Activated CD4-positive, CD25-positive, alpha-beta regulatory T cell treated with anti-CD3 and anti-CD28 coated beads, Interleukin-2, amount 50 U/mL, for 72 hours (primary cell): ENCODE results near the gene TMEM179.
"Not testable (repeated sequence)": the region's sequence is repeated elsewhere in the genome, so short reads cannot be mapped to it uniquely, and the experiment has no call there.

ENCODE experiments used
- DNase-seq: peaks from one replicate; pipeline ENCODE4 v3.0.0; 2021

The TMEM179 gene

GRCh38 chr14:104604458-104605449, at the start of gene TMEM179:
TSS of gene TMEM179 (minus strand) at chr14:104604772. CDS start at chr14:104604741, 31 bp downstream.
- no peak for DNase-seq

GRCh38 chr14:104654119-104654518, 49.5 kb upstream of the TMEM179 start:
- no peak for DNase-seq

- not testable (repeated sequence) for DNase-seq
Observed at GRCh38 chr14:104653130-104653920, 48.8 kb upstream of the TMEM179 start.

- no peak for DNase-seq
Observed at GRCh38 chr14:104652386-104652785, 47.8 kb upstream of the TMEM179 start.

- DNase-seq = no peak
Observed at GRCh38 chr14:104651876-104652260, 47.3 kb upstream of the TMEM179 start.

GRCh38 chr14:104650981-104651875, 46.7 kb upstream of the TMEM179 start:
- DNase-seq = no peak

GRCh38 chr14:104650057-104650980, 45.7 kb upstream of the TMEM179 start:
- peak; percentile 72 for DNase-seq

- no peak for DNase-seq
Observed at GRCh38 chr14:104647467-104648043, 43.0 kb upstream of the TMEM179 start.

GRCh38 chr14:104644656-104645378, 40.2 kb upstream of the TMEM179 start:
- no peak for DNase-seq

- DNase-seq = no peak
Observed at GRCh38 chr14:104644091-104644635, 39.6 kb upstream of the TMEM179 start.

- no peak for DNase-seq
Observed at GRCh38 chr14:104643306-104643705, 38.7 kb upstream of the TMEM179 start.

GRCh38 chr14:104642540-104642868, 37.9 kb upstream of the TMEM179 start:
- DNase-seq = no peak

GRCh38 chr14:104641753-104642539, 37.4 kb upstream of the TMEM179 start:
- DNase-seq = no peak

GRCh38 chr14:104640681-104641080, 36.1 kb upstream of the TMEM179 start:
- DNase-seq = no peak

- DNase-seq = peak; percentile 59
Observed at GRCh38 chr14:104639885-104640548, 35.4 kb upstream of the TMEM179 start.

- no peak for DNase-seq
Observed at GRCh38 chr14:104639471-104639870, 34.9 kb upstream of the TMEM179 start.

GRCh38 chr14:104638927-104639450, 34.4 kb upstream of the TMEM179 start:
- DNase-seq = no peak

- DNase-seq = no peak
Observed at GRCh38 chr14:104638190-104638589, 33.6 kb upstream of the TMEM179 start.
